Hepatocyte (in vitro differentiated cells): Measurements from ENCODE around the gene KLK2. TPM values are rescaled to one million over a fixed set of nuclear protein-coding genes. Genes with fewer than 3 reads are reported as not detected.

Source experiments
- DNase-seq: peaks from one replicate; pipeline ENCODE4 v3.0.0-alpha.2; 2016; ENCODE audit warnings: low spot score
- H2AFZ ChIP-seq: fragments of 200-600 bp; sonication (generic); 2 replicates; pipeline ENCODE4 v1.6.0; 2016; ENCODE audit warnings: antibody characterized with exemption, mild to moderate bottlenecking
- H3K27ac ChIP-seq: fragments of 200-600 bp; sonication (generic); 2 replicates; pipeline ENCODE4 v1.5.1; 2016; ENCODE audit warnings: mild to moderate bottlenecking
- H3K27me3 ChIP-seq: fragments of 200-600 bp; sonication (generic); 2 replicates; pipeline ENCODE4 v1.6.1; 2016
- H3K36me3 ChIP-seq: fragments of 200-600 bp; sonication (generic); replicated peaks from 2 replicates; pipeline ENCODE4 v1.5.1; 2016; ENCODE audit warnings: low read depth; ENCODE audit not compliant: insufficient read depth
- H3K4me1 ChIP-seq: fragments of 200-600 bp; sonication (generic); 2 replicates; pipeline ENCODE4 v1.5.1; 2016; ENCODE audit warnings: mild to moderate bottlenecking, moderate library complexity; ENCODE audit not compliant: insufficient read depth
- H3K4me2 ChIP-seq: fragments of 200-600 bp; sonication (generic); 2 replicates; pipeline ENCODE4 v1.6.0; 2016
- H3K4me3 ChIP-seq: fragments of 200-600 bp; sonication (generic); 2 replicates; pipeline ENCODE4 v1.5.1; 2016; ENCODE audit warnings: mild to moderate bottlenecking
- H3K79me2 ChIP-seq: fragments of 200-600 bp; sonication (generic); 2 replicates; pipeline ENCODE4 v1.6.0; 2017; ENCODE audit warnings: mild to moderate bottlenecking
- H3K9me2 ChIP-seq: fragments of 200-600 bp; sonication (generic); replicated peaks from 2 replicates; pipeline ENCODE4 v1.6.0; 2017; ENCODE audit warnings: mild to moderate bottlenecking; ENCODE audit not compliant: insufficient read depth
- H3K9me3 ChIP-seq: fragments of 200-600 bp; sonication (generic); 2 replicates; pipeline ENCODE4 v1.5.1; 2016; ENCODE audit warnings: low read depth, mild to moderate bottlenecking
- H4K20me1 ChIP-seq: fragments of 200-600 bp; sonication (generic); 2 replicates; pipeline ENCODE4 v1.6.0; 2016; ENCODE audit warnings: mild to moderate bottlenecking; ENCODE audit not compliant: insufficient read depth, poor library complexity, severe bottlenecking
- EZH2 ChIP-seq: fragments of 200-600 bp; sonication (generic); IDR thresholded peaks from 2 replicates; pipeline ENCODE4 v1.6.1; 2016; ENCODE audit warnings: antibody characterized with exemption, mild to moderate bottlenecking, borderline replicate concordance
- EZH2phosphoT487 ChIP-seq: fragments of 200-600 bp; sonication (generic); IDR thresholded peaks from one replicate; pipeline ENCODE4 v1.6.1; 2018; ENCODE audit warnings: antibody characterized with exemption, mild to moderate bottlenecking, low read depth, moderate library complexity; ENCODE audit not compliant: unreplicated experiment, severe bottlenecking
- WGBS: methylation state at CpG from one replicate; pipeline ENCODE4 v1.1.6; 2016; ENCODE audit warnings: low lambda C conversion rate; ENCODE audit errors: missing lambda C conversion rate; 5-methylcytosine and 5-hydroxymethylcytosine counted together
- polyA plus RNA-seq: library from polyadenylated mRNA; unstranded; fragments of >200 nt; fragmentation: Nextera tagmentation; extraction: Ambion mirVana; gene quantifications from 2 replicates; pipeline ENCODE4 v1.2.1, GENCODE V29; 2016
- total RNA-seq: library from RNA; depleted of rRNA; stranded (reverse); fragments of >200 nt; gene quantifications from 2 replicates; pipeline ENCODE4 v1.2.3, GENCODE V29; 2014
- TF ChIP-seq, protein P1 (sequence below): fragments of 200-600 bp; sonication (generic); IDR thresholded peaks from 2 replicates; pipeline ENCODE4 v1.5.1; 2016; ENCODE audit warnings: antibody characterized with exemption, mild to moderate bottlenecking; ENCODE audit not compliant: poor library complexity

Gene KLK2
- total and polyA plus RNA-seq, 2 experiments from 2014 or later, result not detected

DNA sequence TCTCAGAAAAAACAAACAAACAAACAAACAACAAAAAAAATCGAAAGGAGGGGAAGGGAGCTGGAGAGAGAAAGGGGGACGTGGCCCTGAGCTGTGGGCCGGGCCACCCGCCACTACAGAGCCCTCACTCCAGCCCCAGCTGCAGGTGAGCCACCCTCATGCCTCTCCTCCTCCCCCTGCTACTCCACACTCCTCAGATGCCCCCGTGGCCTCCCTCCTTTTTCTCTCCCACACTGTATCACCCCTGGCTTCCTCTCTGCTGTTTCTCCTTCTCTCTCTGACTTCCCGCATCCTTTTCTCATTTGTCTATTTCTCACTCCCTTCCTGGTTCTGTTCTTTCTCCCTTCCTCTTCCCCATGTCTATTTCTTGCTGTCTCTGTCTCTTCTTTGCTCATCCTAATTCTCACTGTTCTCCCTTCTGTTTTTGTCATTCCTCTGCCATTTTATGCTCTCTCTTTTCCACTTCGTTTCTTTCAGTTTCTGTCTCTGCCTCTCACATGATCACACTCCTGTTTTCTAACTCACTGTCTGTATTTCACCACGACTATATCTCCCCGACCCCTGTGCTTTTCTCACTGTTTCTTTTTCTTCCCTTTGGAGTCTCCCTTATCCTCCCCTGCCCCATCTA, 2.7 kb downstream of the KLK2 start:
- 77% methylated on average over 7 of the region's 9 CpGs for WGBS
- no peak overlapping the region for H3K27ac ChIP-seq
- DNase-seq, result no peak
- no peaks in the 10 kb centered on the region for H3K4me1 ChIP-seq
- peaks cover 30% of the 10 kb centered on the region for H3K27me3 ChIP-seq
- no peaks in the 10 kb centered on the region for H3K9me3 ChIP-seq
- no peak overlapping the region for H3K4me2 ChIP-seq
- no peak overlapping the region for H2AFZ ChIP-seq
- H3K4me3 ChIP-seq, result no peak overlapping the region
- H3K36me3 ChIP-seq, result no peaks in the 10 kb centered on the region
- no peak for TF ChIP-seq EZH2phosphoT487
- TF ChIP-seq, protein P1, sequence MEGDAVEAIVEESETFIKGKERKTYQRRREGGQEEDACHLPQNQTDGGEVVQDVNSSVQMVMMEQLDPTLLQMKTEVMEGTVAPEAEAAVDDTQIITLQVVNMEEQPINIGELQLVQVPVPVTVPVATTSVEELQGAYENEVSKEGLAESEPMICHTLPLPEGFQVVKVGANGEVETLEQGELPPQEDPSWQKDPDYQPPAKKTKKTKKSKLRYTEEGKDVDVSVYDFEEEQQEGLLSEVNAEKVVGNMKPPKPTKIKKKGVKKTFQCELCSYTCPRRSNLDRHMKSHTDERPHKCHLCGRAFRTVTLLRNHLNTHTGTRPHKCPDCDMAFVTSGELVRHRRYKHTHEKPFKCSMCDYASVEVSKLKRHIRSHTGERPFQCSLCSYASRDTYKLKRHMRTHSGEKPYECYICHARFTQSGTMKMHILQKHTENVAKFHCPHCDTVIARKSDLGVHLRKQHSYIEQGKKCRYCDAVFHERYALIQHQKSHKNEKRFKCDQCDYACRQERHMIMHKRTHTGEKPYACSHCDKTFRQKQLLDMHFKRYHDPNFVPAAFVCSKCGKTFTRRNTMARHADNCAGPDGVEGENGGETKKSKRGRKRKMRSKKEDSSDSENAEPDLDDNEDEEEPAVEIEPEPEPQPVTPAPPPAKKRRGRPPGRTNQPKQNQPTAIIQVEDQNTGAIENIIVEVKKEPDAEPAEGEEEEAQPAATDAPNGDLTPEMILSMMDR, result no peak
- TF ChIP-seq EZH2, result no peak
- no peaks in the 10 kb centered on the region for H4K20me1 ChIP-seq
- no peaks in the 10 kb centered on the region for H3K79me2 ChIP-seq
- H3K9me2 ChIP-seq, result no peaks in the 10 kb centered on the region

- TF ChIP-seq EZH2, result no peak
- TF ChIP-seq, protein P1, result no peak
- H3K9me3 ChIP-seq, result no peaks in the 10 kb centered on the region
- no peaks in the 10 kb centered on the region for H3K9me2 ChIP-seq
- H4K20me1 ChIP-seq, result no peaks in the 10 kb centered on the region
- no peak overlapping the region for H3K4me3 ChIP-seq
- no peak overlapping the region for H3K4me2 ChIP-seq
- no peaks in the 10 kb centered on the region for H3K79me2 ChIP-seq
- no peaks in the 10 kb centered on the region for H3K36me3 ChIP-seq
- no peak overlapping the region for H3K27ac ChIP-seq
- DNase-seq, result no peak
- WGBS, result 80% methylated on average over 7 of the region's 7 CpGs
- peaks cover 25% of the 10 kb centered on the region for H3K27me3 ChIP-seq
- H2AFZ ChIP-seq, result no peak overlapping the region
- no peaks in the 10 kb centered on the region for H3K4me1 ChIP-seq
Measured at GRCh38 chr19:50876456-50876855, 3.2 kb downstream of the KLK2 start.

DNA sequence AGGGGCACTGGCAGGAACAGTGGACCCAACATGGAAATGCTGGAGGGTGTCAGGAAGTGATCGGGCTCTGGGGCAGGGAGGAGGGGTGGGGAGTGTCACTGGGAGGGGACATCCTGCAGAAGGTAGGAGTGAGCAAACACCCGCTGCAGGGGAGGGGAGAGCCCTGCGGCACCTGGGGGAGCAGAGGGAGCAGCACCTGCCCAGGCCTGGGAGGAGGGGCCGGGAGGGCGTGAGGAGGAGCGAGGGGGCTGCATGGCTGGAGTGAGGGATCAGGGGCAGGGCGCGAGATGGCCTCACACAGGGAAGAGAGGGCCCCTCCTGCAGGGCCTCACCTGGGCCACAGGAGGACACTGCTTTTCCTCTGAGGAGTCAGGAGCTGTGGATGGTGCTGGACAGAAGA, 4.1 kb downstream of the KLK2 start:
- H3K9me3 ChIP-seq, result no peaks in the 10 kb centered on the region
- no peak overlapping the region for H2AFZ ChIP-seq
- H3K79me2 ChIP-seq, result no peaks in the 10 kb centered on the region
- no peaks in the 10 kb centered on the region for H3K36me3 ChIP-seq
- H3K27ac ChIP-seq, result no peak overlapping the region
- no peaks in the 10 kb centered on the region for H4K20me1 ChIP-seq
- H3K9me2 ChIP-seq, result no peaks in the 10 kb centered on the region
- no peak for DNase-seq
- H3K4me1 ChIP-seq, result no peaks in the 10 kb centered on the region
- TF ChIP-seq, protein P1, result no peak
- no peak overlapping the region for H3K4me2 ChIP-seq
- H3K27me3 ChIP-seq, result peaks cover 29% of the 10 kb centered on the region
- no peak overlapping the region for H3K4me3 ChIP-seq
- WGBS, result 57% methylated on average over 4 of the region's 8 CpGs

DNA sequence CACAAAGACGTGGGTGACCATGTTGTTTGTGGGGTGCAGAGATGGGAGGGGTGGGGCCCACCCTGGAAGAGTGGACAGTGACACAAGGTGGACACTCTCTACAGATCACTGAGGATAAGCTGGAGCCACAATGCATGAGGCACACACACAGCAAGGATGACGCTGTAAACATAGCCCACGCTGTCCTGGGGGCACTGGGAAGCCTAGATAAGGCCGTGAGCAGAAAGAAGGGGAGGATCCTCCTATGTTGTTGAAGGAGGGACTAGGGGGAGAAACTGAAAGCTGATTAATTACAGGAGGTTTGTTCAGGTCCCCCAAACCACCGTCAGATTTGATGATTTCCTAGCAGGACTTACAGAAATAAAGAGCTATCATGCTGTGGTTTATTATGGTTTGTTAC, 5.6 kb downstream of the KLK2 start:
- Histone ChIP-seq H3K36me3 (no peaks in the 10 kb centered on the region), H3K27me3 (peaks cover 34% of the 10 kb centered on the region), H3K4me1 (no peaks in the 10 kb centered on the region), H3K4me2 (no peak overlapping the region), H3K9me3 (no peaks in the 10 kb centered on the region), H3K9me2 (no peaks in the 10 kb centered on the region), H3K4me3 (no peak overlapping the region), H4K20me1 (no peaks in the 10 kb centered on the region), H3K79me2 (no peaks in the 10 kb centered on the region), H2AFZ (no peak overlapping the region), H3K27ac (no peak overlapping the region)
- DNase-seq, result no peak
- 74% methylated on average over 5 of the region's 5 CpGs for WGBS
- TF ChIP-seq EZH2phosphoT487, result no peak
- no peak for TF ChIP-seq EZH2
- TF ChIP-seq, protein P1, result no peak
